OCI-LY3 (cell line): ENCODE measurements around the gene NRROS.

Experiments used
- EZH2phosphoT487 ChIP-seq: fragments of 200-600 bp; shearing (Covaris generic); IDR thresholded peaks from 2 replicates; pipeline ENCODE4 v1.6.1; 2018; ENCODE audit warnings: antibody characterized with exemption, mixed run types, low read depth
- TF ChIP-seq, protein P1 (sequence below): fragments of 200-600, 300-600 bp; sonication (generic); IDR thresholded peaks from 2 replicates; pipeline ENCODE4 v1.5.1; 2014; ENCODE audit warnings: antibody characterized with exemption, low read length, low read depth

DNA sequence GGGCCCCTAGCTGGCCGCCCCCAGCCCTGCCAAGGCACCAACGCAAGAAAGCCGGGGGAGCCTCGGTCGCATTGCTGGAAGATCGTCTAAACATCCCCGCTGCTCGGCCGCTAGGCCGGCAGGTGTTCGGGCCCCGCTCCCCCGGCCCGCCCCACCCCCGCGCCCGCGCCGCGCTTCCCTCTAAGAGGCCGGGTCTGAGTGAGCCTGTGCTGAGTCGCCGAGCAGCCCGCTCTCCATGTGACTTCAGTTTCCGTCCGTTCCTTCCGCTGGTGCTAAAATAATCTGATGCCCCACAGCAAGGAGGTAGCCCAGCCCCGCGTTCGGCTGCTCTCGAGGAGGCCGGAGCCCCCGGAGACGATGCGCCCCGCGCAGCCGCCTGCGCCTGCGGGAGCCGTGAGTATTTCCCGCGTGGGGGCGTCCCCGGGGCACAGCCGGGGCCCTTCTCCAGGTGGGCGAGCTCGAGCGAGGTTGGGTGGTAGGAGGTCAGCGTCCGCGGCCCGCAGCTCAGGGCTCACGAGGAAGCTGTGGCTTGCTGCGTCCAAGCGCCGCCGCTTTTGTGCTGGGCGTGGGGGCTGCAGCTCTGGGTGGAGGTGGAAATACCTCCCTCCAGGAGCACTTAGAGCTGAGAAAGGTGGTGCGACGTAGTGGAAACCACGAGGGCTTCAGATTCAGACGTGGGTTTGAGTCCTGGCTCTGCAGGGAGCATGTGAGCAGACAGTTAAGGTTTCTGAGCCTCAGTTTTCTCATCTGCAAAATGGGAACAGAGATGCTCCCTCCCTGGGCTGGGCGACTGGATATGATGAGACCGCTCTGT lies at the start of gene NRROS:
- no peak for TF ChIP-seq EZH2phosphoT487
- TF ChIP-seq, protein P1, sequence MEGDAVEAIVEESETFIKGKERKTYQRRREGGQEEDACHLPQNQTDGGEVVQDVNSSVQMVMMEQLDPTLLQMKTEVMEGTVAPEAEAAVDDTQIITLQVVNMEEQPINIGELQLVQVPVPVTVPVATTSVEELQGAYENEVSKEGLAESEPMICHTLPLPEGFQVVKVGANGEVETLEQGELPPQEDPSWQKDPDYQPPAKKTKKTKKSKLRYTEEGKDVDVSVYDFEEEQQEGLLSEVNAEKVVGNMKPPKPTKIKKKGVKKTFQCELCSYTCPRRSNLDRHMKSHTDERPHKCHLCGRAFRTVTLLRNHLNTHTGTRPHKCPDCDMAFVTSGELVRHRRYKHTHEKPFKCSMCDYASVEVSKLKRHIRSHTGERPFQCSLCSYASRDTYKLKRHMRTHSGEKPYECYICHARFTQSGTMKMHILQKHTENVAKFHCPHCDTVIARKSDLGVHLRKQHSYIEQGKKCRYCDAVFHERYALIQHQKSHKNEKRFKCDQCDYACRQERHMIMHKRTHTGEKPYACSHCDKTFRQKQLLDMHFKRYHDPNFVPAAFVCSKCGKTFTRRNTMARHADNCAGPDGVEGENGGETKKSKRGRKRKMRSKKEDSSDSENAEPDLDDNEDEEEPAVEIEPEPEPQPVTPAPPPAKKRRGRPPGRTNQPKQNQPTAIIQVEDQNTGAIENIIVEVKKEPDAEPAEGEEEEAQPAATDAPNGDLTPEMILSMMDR, result no peak; the same call in 1 of the 2 replicates
